ENCODE data around the gene ANP32D.
"Not testable (repeated sequence)": the region's sequence is repeated elsewhere in the genome, so short reads cannot be mapped to it uniquely, and the experiment has no call there.

DNA sequence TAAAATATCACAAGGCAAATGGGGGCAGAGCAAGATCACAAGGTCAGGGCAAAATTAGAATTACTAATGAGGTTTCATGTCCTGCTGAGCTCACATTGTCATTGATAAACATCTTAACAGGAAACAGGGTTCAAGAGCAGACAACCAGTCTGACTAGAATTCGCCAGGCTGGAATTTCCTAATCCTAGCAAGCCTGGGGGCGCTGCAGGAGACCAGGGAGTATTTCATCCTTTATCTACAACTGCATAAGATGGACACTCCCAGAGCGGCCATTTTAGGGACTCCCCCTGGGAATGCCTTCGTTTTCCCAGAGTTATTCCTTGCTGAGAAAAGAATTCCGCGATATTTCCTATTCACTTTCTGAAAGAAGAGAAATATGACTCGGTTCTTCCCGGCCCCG is 3.3 kb upstream of the ANP32D start:
- TF ChIP-seq, protein P1, sequence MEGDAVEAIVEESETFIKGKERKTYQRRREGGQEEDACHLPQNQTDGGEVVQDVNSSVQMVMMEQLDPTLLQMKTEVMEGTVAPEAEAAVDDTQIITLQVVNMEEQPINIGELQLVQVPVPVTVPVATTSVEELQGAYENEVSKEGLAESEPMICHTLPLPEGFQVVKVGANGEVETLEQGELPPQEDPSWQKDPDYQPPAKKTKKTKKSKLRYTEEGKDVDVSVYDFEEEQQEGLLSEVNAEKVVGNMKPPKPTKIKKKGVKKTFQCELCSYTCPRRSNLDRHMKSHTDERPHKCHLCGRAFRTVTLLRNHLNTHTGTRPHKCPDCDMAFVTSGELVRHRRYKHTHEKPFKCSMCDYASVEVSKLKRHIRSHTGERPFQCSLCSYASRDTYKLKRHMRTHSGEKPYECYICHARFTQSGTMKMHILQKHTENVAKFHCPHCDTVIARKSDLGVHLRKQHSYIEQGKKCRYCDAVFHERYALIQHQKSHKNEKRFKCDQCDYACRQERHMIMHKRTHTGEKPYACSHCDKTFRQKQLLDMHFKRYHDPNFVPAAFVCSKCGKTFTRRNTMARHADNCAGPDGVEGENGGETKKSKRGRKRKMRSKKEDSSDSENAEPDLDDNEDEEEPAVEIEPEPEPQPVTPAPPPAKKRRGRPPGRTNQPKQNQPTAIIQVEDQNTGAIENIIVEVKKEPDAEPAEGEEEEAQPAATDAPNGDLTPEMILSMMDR (IDR thresholded peaks at IDR 0.05) = not testable (repeated sequence)
- TF ChIP-seq POLR2A, EP300, POLR2AphosphoS5 (IDR thresholded peaks at IDR 0.05): not testable (repeated sequence)
